GM18508 (cell line): Measurements from ENCODE around the gene CMBL.

Source experiments
- ATAC-seq: cut with Tn5 transposase; IDR thresholded peaks from one replicate; pipeline ENCODE4 v1.9.1; 2021; ENCODE audit warnings: moderate number of reproducible peaks; ENCODE audit not compliant: insufficient read depth, unreplicated experiment

Gene CMBL

GRCh38 chr5:10233011-10233410, 74.7 kb downstream of the CMBL start:
- no peak for ATAC-seq

DNA sequence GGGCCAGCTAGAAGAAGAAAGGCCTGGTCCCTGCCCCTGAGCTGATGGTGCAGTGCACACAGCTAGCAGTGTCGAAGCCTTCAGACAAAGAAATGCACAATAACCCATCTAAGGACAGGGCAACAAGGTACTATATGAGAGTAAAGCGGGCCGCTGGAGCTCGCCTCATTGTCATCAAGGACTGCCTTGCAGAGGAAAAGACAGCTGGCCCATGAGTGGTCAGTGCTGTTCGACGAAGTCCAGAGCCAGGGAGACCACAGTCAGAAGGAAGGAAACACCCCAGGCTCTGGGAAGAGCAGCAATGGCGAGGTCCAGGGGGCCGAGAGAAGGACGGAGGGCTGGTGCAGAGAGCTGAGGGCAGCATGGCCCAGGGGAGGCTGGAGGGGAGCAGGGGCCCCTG, 75.3 kb downstream of the CMBL start:
- ATAC-seq: no peak

- no peak for ATAC-seq
Measured at GRCh38 chr5:10229306-10230048, 78.2 kb downstream of the CMBL start.

DNA sequence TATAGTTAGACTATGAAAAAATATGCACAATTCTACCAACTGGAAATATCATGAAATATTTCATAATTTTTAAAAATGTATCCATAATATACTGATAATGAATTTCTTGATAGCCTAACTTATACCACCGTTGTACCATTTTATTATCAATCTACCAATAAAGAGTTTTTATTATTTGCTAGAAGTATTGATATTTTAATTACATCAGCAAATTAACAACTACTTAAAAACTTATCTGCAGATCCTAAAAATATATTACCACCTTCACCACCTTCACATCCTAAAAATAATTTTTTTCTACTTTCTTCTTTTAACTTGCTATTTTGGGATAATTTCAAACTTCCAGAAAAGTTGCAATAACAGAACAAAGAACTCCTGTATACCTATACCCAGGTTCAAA, 79.4 kb downstream of the CMBL start:
- ATAC-seq: no peak
